ENCODE measurements around the gene DEPP1.

DNA sequence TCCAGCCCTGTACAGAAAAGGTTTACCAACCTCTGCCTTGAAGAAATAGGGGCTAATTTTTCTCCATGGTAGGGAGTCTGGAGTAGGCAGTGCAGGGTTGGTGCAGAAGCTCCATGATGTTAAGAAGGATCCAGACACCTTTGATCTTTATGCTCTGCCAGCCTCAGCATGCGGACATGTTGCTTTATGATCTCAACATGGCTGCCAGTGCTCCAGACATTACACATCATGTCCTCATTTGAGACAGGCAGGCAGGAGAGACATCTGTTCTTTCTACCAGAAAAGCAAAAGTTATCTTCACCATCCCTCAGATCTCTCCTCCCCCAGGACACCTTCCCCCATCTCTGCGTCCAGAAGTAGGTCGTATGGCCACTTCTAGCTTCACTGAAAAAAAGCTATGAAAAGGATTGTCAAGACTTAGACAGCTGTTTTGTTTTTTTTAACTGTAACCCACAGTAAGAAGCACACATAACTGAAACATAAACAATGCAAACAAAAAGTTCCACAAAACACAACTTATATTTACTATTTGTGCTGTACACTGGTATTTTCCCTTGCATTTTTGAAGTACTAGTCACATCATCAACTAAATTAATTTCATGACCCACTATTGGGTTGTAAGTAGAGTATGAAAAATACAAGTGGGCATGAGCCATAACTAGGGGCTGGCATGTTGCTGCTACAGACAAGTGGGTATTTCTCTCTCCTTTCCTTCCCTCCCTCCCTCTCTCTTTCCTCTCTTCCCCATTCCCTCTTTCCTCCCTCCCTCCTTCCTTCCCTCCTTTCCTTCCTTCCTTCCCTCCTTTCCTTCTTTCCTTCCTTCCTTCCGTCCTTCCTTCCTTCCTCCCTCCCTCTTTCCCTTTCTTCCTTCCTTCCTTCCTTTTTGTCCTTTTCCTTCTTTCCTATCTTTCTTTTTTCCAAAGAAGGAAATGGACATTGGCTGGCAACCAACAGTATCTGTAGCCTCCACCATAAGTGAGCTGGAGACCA is 21.6 kb downstream of the DEPP1 start:
- TF ChIP-seq HNF4A (conservative IDR thresholded peaks at IDR 0.05), result no peak
- no peak for TF ChIP-seq NR2F2 (IDR thresholded peaks at IDR 0.05)
- TF ChIP-seq, protein P1, sequence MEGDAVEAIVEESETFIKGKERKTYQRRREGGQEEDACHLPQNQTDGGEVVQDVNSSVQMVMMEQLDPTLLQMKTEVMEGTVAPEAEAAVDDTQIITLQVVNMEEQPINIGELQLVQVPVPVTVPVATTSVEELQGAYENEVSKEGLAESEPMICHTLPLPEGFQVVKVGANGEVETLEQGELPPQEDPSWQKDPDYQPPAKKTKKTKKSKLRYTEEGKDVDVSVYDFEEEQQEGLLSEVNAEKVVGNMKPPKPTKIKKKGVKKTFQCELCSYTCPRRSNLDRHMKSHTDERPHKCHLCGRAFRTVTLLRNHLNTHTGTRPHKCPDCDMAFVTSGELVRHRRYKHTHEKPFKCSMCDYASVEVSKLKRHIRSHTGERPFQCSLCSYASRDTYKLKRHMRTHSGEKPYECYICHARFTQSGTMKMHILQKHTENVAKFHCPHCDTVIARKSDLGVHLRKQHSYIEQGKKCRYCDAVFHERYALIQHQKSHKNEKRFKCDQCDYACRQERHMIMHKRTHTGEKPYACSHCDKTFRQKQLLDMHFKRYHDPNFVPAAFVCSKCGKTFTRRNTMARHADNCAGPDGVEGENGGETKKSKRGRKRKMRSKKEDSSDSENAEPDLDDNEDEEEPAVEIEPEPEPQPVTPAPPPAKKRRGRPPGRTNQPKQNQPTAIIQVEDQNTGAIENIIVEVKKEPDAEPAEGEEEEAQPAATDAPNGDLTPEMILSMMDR (IDR thresholded peaks at IDR 0.05; ENCODE audit: low read depth, low read length, missing input control), result no peak
- TF ChIP-seq FOXA2 (IDR thresholded peaks at IDR 0.05), result no peak
- TF ChIP-seq YY1 (IDR thresholded peaks at IDR 0.05), result no peak
- no peak for TF ChIP-seq EGR1 (IDR thresholded peaks at IDR 0.05; ENCODE audit: low read depth in 2 of 2)
